GM21423 (cell line): ENCODE results near the gene FAM236C.
A peak's percentile ranks its signal among the peaks of the same experiment; 100 is the strongest.
"Not testable (repeated sequence)": the region's sequence is repeated elsewhere in the genome, so short reads cannot be mapped to it uniquely, and the experiment has no call there.

Source experiments
- ATAC-seq: cut with Tn5 transposase; IDR thresholded peaks from one replicate; pipeline ENCODE4 v1.9.1; 2021; ENCODE audit warnings: mild to moderate bottlenecking, moderate library complexity; ENCODE audit not compliant: unreplicated experiment

FAM236C gene

GRCh38 chrX:72912315-72912714 is at the start of gene FAM236C:
Gene FAM236C (plus strand): TSS chrX:72912615. CDS start chrX:72912715, 100 bp downstream.
- not testable (repeated sequence) for ATAC-seq

- ATAC-seq: not testable (repeated sequence)
Measured at GRCh38 chrX:72882898-72883297, 29.5 kb upstream of the FAM236C start.

- ATAC-seq: not testable (repeated sequence)
Measured at GRCh38 chrX:72889740-72890139, 22.7 kb upstream of the FAM236C start.

GRCh38 chrX:72916096-72916495 is 3.7 kb downstream of the FAM236C start:
- not testable (repeated sequence) for ATAC-seq

GRCh38 chrX:72932283-72932682 is 19.9 kb downstream of the FAM236C start:
- not testable (repeated sequence) for ATAC-seq

- ATAC-seq: not testable (repeated sequence)
Measured at GRCh38 chrX:72936455-72936854, 24.0 kb downstream of the FAM236C start.

- not testable (repeated sequence) for ATAC-seq
Measured at GRCh38 chrX:72936882-72937455, 24.6 kb downstream of the FAM236C start.

- ATAC-seq: not testable (repeated sequence)
Measured at GRCh38 chrX:72937906-72938305, 25.5 kb downstream of the FAM236C start, which contains the start of gene FAM236A. Gene FAM236A (plus strand): TSS chrX:72938206. CDS start chrX:72938263, 57 bp downstream.

GRCh38 chrX:72942272-72942671 is 29.9 kb downstream of the FAM236C start:
- ATAC-seq: not testable (repeated sequence)

- peak; percentile 67 for ATAC-seq
Measured at GRCh38 chrX:72943035-72943818, 30.8 kb downstream of the FAM236C start.

GRCh38 chrX:72943819-72944169 is 31.4 kb downstream of the FAM236C start, which contains the start of gene DMRTC1:
Gene DMRTC1 (minus strand): TSS chrX:72943837. CDS start chrX:72875694, 68,143 bp downstream.
- peak; percentile 86 for ATAC-seq

GRCh38 chrX:72959971-72960370 is 47.6 kb downstream of the FAM236C start:
- ATAC-seq: not testable (repeated sequence)
